NCI-H1417 treated with DMSO at 0.1 percent for 48 hours (cell line): ENCODE data around the gene CNNM4.

Experiments
- DNase-seq: peaks from one replicate; lab custom pipeline; 2025; lab: John Stamatoyannopoulos, UW

The CNNM4 gene

DNA sequence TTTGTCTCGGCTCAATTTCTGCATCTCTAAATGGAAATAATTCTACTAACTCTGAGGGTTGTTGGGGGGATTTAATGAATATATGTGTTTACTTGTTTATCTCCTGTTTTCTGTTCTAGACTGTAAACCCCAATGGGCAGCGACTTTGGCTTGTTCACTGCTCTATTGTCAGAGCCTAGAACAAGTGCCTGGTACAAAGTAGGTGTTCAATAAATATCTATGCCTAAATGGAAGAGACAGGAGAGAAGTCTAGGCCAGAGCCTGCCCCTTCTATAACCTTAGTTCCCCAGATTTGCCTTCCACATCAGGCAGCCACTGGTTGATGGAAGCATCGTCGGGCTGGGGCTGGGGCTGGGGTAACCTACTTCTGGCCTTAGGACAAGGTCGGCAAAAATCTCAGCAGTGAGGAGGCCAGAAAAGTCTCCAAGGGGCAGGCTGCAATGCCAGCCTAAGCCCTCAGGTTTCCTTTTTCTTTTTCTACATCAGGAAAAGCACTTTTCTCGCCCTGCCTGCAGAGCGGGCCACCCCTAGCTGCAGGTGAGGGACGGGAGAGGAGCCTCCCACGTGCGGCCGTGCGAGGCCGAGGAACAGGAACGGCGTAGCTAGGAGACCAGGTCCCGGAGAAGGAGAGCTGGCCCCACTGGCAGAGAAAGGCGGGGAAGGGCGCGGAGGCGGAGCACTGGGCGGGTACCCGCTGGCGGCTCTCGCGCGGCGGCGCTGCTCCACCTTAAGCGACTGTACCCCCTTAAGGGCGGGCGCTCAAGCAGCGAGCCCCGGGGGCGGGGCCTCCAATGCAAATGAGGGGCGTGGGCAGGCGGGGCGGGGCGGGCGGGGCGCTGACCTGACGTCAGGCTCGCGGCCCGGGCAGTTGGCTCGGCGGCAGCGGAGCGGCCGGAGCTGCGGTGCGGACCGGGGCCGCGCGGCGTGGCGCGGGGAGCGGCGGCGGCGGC, at the start of gene CNNM4:
CNNM4 (plus strand) TSS at position 867 of the 950 bp plus-strand sequence. CDS start 98 bp downstream, outside the sequence.
- DNase-seq: peak; percentile 77

DNA sequence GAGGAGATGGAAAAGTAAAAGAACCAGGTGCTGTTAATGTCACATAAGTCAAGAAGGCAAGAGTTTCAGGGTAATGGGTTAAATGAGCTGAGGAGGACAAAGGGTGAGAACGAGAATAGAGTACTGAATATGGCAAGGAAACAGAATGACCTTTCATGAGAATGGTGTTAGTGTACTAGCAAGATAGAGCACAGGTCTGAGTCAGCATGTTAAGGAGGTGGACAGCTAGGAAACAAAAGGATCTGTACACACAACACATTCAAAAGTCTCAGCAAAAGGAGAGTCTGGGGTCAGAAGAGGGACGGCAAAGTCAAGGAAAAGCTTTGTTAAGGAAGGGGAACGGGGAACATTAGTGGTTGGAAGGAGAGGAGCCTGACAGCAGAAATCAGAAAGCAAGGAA, 49.7 kb upstream of the CNNM4 start:
- no peak for DNase-seq

DNA sequence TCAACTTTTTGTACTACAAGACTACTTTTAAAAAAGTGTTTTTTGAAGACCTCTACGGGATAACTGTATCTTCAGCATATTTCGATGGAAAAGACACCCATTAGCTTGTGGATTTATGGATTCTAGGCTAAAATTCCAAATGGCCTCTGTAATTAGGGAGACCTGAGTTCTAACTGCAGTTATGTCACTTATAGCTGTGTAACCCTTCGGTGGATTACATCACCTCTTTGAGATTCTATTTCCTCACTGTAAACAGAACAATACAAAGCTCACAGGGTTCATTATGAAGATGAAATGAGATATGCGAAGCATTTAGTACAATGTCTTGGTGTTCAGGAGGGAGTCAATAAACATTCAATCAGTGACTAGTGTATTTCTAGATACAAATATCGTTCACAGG, 45.0 kb upstream of the CNNM4 start:
- DNase-seq: no peak

DNA sequence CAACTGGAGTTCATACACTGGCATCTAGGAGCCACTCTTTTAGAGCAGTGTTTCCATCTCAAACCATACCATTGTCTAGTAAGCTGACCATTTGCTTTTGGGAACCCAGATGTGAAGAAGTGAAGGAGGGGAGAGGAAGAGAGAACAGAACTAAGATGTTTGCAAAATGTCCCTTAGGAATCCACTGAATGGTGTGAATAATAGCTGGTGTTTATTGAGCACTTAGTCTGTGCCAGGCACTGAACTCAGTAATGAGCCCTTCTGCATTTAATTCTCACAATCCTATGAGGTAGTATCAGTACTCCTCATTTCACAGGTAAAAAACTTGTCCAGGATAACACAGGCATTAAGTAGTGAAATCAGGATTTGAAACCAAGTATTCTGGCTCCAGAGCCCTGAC, 44.3 kb upstream of the CNNM4 start:
- DNase-seq: no peak

DNA sequence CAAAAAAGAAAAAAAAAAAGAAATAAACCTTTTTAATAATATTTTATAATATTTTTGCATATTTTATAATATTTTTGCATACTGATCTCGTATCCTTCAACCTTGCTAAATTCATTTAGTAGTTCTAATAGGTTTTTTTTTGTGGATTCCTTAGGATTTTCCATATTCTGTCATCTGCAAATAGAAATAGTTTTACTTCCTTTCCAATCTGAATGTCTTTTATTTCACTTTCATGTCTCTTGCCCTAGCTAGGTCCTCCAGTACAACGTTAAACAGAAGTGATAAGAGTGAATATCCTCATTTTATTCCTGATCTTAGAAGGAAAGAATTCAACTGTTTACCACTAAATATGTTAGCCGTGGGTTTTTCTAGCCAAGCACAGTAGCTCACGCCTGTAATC, 34.6 kb upstream of the CNNM4 start:
- DNase-seq: no peak

DNA sequence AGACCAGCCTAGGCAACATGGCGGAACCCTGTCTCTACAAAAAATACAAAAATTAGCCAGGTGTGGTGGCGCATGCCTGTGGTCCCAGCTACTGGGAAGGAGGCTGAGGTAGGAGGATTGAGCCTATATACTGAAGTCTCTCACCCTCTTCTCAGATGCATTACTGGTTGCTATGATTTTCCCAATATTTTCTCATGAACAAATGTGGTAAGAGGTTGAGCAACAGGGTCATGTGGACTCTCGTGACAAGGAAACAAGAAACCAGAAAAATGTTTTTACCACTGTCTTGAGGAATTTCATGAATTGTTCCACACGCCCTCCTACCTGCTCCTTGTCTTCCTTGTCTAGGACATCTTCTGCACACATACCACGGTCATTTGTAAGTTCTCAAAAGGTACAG, 33.3 kb upstream of the CNNM4 start:
- no peak for DNase-seq

DNA sequence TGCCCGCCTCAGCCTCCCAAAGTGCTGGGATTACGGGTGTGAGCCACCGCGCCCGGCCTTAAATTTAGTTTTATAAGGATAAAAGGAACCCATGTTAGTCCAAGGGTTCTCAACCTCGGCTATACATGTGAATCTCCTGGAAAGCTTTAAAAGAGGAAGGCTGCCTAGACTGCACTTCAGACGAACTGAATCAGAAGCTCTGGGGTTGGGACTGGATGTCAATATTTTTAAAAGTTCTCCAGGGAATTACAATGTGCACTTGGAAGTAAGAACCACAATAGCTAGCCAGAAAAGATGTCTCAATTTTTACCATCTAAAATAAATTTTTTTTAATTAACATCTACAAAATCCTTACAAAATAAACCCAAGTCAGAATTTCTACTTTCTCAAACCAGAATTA, 31.0 kb upstream of the CNNM4 start:
- no peak for DNase-seq

DNA sequence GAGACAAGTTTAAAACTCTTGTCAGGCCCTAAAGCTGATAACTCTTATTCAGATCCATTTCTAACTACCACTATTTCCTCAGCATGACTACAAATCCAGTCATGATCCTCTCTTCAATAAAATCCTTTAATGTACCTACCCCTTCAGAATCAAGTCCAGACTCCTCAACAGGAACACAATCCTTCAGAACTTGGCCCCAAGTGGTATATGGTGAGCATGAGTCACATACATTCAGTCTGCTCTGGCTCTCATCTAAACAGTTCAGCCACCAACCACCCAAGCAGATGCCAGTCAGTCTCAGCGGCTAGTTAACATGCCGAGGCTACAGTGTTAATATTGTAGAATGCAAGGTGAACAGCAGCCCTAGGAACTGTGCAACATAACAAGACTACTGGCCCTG, 30.5 kb upstream of the CNNM4 start:
- no peak for DNase-seq

DNA sequence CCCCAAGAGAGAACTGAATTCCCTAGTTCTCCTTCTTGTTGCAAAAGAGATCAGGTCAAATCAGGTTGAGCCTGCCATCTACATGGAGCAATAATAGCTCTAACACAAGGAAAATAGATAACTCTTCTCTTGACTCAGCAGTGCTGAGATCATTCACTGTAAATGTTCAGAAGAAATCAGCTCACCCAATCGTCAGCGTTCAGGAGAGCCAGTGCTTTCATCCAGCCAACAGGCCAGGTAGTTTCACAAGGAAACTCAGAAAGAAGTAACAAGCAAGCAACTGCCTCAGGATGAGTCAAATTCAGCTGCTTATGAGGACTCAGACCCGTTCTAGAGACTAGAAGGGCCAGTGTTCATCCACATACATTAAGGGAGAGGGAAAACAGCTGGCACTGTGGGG, 26.8 kb upstream of the CNNM4 start:
- DNase-seq: no peak

DNA sequence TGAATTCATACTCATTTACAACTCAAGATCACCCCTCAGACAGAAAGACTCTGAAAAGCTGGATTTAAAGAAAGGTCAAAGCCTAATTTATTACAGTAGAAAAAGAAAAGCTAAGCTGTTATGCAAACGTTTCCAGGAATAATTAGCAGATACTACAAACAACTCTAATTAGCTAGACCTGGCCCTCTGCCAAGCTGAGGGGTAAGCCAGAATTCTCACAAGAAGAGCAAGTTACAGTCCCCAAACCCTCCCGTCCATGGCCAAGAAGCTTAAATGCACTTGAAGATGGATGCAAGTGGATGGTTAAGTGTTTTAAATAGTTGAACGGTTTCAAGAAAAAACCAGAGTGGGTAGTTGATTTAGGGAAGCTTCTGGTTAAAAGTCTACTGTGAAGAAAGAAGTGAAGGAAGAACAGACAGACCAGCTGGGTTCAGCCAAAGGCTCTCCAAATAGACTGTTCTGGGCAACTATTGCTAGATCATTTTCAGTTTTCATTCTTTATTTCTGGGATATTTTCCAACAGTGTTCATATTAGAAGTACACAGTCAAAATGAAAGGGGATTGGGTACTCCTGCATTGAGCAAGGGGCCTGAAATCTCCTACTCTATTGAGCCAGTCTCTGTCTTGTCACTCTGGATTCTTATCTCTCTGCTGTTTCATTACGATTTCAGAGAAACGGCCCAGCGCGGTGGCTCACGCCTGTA, 25.7 kb upstream of the CNNM4 start:
- no peak for DNase-seq

DNA sequence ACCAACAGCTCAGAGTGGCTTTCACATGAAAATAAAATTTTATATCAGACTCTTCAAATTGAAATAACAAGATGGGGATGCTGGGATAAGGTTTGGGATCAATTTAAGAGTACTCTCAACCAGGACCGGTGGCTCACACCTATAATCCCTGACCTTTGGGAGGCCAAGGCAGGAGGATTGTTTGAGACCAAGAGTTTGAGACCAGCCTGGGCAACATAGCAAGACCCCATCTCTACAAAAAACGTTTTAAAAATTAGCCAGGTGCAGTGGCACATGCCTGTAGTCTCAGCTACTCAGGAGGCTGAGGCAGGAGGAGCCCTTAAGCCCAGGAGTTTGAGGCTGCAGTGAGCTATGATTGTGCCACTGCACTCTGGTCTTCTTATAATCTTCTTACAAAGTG, 23.5 kb upstream of the CNNM4 start:
- DNase-seq: no peak

DNA sequence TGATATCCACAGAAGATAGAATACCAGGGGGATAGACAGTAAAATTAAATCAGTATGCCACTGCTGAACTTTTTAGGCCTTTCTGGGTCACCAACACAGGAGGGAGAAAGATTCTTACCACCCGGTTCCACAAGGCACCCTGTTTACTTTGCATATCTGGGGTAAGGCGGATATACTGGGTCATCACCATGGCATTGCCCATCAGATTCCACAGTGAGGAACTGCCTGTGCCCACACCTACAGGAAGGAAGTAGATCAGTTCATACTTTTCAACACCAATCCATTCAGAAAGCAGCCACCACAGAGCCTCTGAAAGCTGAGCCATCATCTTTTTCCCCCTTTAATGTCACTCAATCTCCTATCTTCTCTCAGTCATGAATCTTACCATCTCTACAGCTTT, 22.9 kb upstream of the CNNM4 start:
- no peak for DNase-seq

DNA sequence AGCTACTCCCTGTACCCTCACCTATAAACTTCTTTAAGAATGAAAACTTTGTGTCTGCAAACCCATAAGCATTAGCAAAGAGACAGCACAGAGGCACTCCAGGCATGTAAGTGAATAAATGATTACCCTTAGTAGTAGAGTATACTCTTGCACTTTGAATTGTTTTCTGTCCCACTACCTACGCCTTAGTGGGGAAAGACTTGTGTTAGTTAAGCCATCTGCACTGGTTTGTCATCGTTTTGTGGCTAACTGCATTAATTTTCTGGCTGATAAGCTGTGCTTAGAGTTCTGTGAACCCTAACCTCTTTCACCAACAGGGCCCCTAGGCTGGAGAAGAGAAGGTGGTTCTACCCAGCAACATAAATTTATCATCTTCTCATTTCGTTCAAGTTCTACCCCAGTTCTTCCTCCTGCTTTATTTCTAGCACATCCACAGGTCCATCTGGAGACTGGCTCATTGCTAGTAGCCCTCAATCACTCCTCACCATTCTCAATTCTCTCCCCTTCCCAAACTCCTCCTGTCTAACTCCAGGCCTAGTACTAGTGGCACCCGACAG, 21.5 kb upstream of the CNNM4 start:
- DNase-seq: no peak

DNA sequence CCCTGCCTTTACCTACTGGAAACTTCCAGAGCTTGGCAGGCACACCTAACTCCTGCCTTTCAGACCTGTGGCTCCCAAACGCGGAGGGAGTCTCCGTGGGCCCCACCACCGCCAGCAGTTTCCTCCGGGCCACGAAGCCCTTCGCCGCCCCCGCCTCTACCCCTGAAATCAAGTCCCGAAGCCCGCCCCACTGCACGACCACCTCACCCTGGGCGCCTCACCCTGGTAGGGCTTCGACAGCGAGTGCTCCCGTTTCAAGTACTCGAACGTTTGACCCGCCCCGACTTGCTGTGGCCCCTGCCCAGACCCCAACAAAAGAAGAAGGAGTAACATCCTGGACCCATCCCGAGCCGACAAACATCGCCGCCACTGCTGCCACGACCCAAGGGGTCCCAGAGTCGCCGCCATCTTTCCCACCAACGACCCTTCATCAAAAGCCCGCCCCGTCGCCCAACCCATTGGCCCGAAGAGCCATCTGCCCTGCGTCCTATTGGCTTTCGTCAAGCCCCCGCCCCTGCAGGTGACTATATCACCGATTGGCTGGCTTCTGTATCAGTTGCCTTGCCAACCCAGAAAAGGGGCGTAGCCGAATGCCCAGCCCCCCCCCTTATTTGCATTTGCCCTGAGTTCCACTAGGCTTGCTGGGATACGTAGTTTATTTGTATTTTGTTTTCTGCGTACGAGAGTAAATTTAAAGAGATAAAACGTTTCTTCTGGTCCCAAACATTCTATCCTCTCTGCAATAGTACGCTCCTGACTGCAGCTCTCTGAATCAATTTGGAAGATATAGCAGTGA, 20.9 kb upstream of the CNNM4 start, which contains the start of gene LMAN2L:
LMAN2L (minus strand) TSS at position 432 of the 796 bp plus-strand sequence; CDS start at position 408, 24 bp downstream.
- DNase-seq: peak; percentile 77

DNA sequence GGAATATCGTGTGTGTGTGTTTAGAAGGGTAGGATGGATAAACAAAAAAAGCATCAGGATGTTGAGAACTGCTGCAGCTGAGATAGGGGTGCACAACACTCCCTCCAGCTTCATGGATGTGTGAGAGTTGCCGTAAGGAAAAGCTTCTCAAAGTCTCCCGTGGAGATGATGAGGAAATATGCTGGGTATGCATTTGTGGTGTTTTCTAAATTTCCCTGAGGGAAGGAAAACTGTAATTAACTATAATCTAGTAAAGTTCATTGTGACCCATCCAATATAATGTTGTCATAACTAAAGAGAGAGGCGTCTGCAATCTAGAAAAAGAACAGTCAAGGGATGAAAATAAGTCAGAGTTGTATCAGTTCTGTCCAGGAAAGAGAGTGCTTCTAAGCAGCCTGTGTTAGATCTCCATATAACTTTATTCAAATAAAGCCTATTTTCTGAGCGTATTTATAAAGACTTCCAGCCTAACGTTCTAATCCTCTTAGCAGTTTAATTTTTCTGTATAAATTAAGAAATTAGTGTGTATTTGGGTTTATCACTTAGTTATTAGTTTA, 13.6 kb upstream of the CNNM4 start:
- DNase-seq: no peak

DNA sequence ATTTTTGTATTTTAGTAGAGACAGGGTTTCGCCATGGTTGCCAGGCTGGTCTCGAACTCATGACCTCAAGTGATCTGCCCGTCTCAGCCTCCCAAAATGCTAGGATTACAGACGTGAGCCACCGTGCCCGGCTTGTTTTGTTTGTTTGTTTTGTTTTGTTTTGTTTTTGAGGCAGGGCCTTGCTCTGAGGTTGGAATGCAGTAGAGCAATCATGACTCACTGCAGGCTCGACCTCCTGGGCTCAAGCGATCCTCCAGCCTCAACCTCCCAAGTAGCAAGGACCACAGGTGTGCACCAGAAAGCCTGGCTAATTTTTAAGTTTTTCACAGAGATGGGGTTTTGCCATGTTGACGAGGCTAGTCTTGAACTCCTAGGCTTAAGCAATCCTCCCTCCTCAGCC, 8.9 kb upstream of the CNNM4 start:
- no peak for DNase-seq

DNA sequence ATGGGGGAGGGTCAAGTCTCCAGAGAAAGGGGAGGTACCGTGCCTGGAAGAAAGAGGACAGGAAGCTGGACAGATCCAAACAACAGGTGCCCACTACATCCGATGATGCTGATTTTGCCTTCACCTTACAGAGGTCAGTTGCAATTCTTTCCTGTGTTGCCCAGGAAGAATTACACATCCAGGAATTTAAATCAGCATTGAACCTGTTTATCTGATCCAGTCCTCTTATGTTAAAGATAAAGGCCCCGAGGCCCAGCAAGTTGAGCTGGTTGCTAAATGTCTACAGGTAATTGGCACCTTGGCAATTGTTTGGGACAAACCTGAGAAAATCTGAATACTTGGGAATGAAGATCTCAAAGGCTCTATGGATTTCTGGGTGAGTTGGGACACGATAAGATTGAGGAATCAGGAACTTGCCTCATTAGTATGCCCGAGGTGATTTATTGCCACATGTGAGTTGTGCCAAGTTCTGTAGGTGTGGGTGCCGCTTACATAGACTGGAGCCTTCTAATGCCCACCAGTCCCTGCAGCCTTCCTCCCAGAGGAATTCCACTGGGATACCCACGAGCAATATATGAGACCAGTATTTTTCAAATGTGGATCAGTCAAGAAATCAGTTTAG, 6.9 kb upstream of the CNNM4 start:
- DNase-seq: no peak

DNA sequence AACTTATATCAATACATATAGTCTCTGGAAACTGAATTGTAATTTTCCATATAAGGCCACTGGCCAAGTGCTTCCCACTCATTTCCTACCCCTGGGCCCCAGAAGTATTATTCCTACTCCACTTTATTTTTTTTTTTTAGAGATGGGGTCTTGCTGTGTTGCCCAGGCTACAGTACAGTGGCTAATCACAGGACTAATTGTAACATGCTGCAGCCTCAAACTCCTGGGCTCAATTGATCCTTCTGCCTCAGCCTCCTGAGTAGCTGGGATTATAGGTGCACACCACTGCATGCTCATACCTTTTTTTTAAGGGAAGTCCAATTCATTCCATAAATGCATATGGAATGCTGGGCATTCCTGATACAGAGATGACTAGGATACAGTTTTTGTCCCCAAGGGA, 6.4 kb upstream of the CNNM4 start:
- no peak for DNase-seq

DNA sequence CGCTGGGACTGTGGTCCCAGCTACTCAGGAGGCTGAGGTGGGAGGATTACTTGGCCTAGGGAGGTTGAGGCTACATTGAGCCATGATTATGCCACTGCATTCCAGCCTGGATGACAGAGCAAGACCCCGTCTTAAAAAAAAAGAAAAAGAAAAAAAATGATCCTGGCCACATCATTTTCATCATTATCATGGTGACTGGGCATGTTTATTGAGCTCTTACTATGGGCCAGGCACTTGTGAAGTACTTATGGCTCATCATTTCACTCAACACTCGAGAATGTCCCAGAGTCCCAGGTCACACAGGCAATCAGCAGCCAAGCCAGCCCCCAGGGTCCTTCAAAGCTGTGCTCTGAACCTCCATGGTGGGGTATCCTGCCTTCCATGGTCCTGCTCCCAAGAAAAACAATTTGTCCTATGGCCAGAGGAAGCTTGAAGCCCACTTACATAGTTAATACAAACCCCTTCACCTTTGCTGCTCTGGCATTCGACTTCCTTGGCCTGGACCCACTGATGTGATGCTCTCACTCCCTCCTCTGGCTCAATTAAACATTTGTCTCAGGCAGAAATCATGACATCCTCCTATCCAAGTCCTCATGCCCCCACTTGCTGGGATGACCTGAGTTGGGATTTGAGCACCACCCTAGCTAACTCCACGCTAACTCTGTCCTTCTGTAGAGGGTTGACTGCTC, 3.8 kb upstream of the CNNM4 start:
- DNase-seq: no peak

DNA sequence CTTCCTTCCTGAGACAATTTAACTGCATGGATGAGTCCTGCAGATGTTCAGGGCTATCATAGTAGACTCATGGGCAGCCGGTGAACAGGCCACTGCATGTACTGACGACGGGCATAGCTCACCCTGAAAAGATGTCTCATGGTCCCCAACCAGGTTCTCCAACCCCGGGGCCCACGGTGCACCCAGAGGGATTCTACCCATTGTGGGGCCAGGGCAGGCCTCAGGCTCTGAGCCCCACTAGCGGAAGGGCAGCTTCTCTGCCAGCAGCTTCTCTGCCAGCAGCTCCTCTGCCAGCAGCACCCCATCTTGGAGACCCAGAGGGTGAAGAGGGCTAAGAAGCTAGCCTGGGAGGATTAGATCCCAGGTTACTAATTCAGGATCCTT, 3.2 kb upstream of the CNNM4 start:
- no peak for DNase-seq

DNA sequence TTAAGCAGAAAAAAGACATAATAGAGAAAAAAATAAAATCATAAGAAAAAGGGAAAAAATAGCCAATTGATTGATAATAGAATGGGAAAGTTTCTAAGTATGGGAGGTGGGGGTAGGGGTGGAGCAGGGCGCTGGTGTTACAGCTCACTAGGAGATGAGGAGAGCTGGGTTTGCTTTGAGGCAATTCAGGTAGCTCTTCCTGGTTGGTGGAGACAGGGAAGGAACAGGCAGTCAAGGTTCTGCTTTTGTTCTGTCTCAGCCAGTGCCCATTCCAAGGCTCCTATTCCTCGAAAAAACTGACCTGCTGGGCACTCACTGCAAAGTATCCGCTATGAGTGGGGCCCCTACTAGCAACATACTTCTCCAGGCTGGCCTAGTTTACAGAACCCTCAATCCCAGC, 1.7 kb upstream of the CNNM4 start:
- DNase-seq: no peak
